ENCODE data around the gene AP2A2. TPM values are rescaled to one million over a fixed set of nuclear protein-coding genes. Genes with fewer than 3 reads are reported as not detected.

Gene AP2A2
- total and polyA plus RNA-seq, 8 donors, result 40.0 to 60.2 (median 50.6) TPM

DNA sequence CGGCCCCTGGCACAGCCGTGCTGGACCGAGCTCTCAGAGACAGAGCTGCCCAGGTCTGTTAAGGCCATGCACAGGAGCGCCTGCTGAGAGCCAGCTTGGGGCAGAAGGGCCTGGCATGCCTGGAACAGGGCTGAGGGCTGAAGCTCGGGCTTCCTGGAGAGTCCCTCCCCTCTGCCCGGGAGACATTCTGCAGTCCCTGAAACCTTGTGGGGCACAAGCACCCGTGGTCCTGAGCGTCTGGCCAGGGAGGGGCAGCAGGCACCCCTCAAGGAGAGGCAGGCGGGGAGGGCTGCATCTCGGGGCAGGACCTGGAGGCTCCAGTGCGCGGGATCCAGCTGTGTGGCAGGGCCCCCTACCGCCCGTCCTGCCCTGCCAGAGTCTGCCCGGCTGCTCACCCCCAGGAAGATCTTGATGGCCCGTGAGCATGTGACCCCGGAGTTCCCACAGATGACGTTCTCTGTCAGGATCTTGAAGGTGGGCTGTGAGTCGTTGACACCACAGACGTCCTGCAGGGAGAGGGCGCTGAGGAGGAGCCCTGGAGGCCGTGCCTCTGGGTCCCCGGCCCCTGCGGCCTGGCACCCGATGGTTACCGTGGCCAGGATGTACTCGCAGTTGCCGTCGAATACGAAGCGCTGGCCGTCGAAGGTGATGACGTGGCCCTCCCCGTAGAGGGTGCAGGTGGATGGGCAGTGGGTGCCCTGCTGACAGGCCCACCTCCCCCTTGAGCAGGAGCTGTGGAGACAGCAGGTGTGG is 99.9 kb downstream of the AP2A2 start:
- Histone ChIP-seq H3K27me3 (no peaks in the 10 kb centered on the region), H3K27ac (no peak overlapping the region), H3K4me1 (no peaks in the 10 kb centered on the region), H3K4me3 (no peak overlapping the region), H3K36me3 (no peaks in the 10 kb centered on the region), H3K9me3 (no peaks in the 10 kb centered on the region)
- FAIRE-seq, result no peak
- TF ChIP-seq, protein P1, sequence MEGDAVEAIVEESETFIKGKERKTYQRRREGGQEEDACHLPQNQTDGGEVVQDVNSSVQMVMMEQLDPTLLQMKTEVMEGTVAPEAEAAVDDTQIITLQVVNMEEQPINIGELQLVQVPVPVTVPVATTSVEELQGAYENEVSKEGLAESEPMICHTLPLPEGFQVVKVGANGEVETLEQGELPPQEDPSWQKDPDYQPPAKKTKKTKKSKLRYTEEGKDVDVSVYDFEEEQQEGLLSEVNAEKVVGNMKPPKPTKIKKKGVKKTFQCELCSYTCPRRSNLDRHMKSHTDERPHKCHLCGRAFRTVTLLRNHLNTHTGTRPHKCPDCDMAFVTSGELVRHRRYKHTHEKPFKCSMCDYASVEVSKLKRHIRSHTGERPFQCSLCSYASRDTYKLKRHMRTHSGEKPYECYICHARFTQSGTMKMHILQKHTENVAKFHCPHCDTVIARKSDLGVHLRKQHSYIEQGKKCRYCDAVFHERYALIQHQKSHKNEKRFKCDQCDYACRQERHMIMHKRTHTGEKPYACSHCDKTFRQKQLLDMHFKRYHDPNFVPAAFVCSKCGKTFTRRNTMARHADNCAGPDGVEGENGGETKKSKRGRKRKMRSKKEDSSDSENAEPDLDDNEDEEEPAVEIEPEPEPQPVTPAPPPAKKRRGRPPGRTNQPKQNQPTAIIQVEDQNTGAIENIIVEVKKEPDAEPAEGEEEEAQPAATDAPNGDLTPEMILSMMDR (IDR thresholded peaks at IDR 0.05), result no peak
- intact Hi-C loops (cut with DNase I), result no loop called here
- WGBS, 2 donors, result 85 to 87% methylated on average over 30 to 35 of the region's 35 CpGs
- peak in 1 of 6 donors; percentile 79 for DNase-seq
- ATAC-seq, result no peak

DNA sequence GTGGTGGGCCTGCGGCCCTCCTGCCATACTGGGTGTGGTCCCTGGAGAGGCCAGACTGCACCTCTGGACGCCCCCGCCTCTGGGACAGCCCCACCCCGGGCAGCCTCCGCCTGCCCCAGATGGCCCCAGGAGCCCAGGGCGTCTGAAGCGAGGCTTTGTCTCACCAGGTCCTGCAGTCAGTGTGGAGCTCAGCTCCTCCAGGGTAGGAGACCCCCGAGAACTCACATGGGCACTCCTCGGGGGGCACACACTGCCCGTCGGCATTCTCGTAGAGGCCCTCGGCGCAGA is 100.4 kb downstream of the AP2A2 start:
- intact Hi-C loops (cut with DNase I), result no loop called here
- Histone ChIP-seq H3K4me3 (no peak overlapping the region), H3K9me3 (no peaks in the 10 kb centered on the region), H3K27ac (no peak overlapping the region), H3K36me3 (no peaks in the 10 kb centered on the region), H3K27me3 (no peaks in the 10 kb centered on the region), H3K4me1 (no peaks in the 10 kb centered on the region)
- peak in 1 of 6 donors; percentile 74 for DNase-seq
- FAIRE-seq, result no peak
- TF ChIP-seq, protein P1 (IDR thresholded peaks at IDR 0.05), result no peak
- ATAC-seq, result no peak
- 91 to 95% methylated on average over 13 to 14 of the region's 14 CpGs for WGBS, 2 donors

GRCh38 chr11:1026641-1027482 is 101.2 kb downstream of the AP2A2 start:
- H3K9me3 ChIP-seq, result no peaks in the 10 kb centered on the region
- ATAC-seq, result no peak
- WGBS, 2 donors, result 88 to 93% methylated on average over 45 to 46 of the region's 46 CpGs
- intact Hi-C loops (cut with DNase I), result no loop called here
- H3K27me3 ChIP-seq, result no peaks in the 10 kb centered on the region
- peak in 2 of 6 donors; percentile 26 to 70 for DNase-seq
- no peaks in the 10 kb centered on the region for H3K4me1 ChIP-seq
- H3K36me3 ChIP-seq, result no peaks in the 10 kb centered on the region
- FAIRE-seq, result no peak
- H3K4me3 ChIP-seq, result no peak overlapping the region
- TF ChIP-seq, protein P1 (IDR thresholded peaks at IDR 0.05), result no peak
- no peak overlapping the region for H3K27ac ChIP-seq

DNA sequence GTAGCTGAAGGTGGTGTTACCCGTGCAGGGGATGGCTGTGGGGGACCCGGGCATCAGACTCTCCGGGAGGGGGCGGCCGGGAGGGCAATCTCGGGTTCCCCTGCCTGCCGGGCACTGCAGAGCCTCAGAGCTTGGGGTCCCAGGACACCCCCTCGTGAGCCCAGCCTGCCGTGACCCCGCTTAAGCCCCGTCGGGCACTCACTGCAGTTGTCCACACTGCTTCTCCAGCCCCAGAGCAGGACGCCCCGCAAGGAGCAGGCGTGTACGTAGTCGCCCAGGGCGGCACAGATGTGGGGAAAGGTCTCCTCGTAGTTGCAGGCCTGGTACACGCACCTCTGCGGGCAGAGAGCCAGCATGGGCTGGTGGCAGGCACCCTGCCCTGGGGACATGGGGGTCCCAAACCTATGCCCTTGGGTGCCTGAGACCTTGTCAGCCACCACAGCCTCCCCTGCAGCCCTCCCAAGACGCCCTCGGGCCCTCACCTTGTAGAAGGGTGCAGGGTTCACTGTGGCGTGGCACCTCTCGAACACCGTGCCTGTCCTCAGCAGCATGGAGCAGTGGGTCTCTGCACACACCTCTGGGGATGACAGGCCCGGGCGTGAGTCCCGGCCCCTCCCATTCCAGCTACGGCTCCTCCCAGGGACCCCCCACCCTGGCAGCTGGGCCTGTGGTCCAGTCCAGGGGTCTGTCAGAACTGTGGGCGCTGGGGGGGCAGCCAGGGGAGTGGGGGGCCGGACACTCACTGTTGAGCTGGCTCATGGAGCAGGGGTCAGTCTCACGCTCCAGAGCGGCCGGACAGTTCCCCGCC is 102.0 kb downstream of the AP2A2 start:
- no peak for ATAC-seq
- intact Hi-C loops (cut with DNase I), result no loop called here
- H3K9me3 ChIP-seq, result no peaks in the 10 kb centered on the region
- TF ChIP-seq, protein P1 (IDR thresholded peaks at IDR 0.05), result no peak
- 85 to 93% methylated on average over 36 of the region's 36 CpGs for WGBS, 2 donors
- H3K27me3 ChIP-seq, result no peaks in the 10 kb centered on the region
- DNase-seq, result peak in 2 of 6 donors; percentile 44 to 79
- H3K4me1 ChIP-seq, result no peaks in the 10 kb centered on the region
- H3K36me3 ChIP-seq, result no peaks in the 10 kb centered on the region
- FAIRE-seq, result no peak
- no peak overlapping the region for H3K4me3 ChIP-seq
- H3K27ac ChIP-seq, result no peak overlapping the region

Data from pancreas (tissue), 10 donors.